ENCODE data around the gene KCNJ18.
"Not testable (repeated sequence)": the region's sequence is repeated elsewhere in the genome, so short reads cannot be mapped to it uniquely, and the experiment has no call there.

KCNJ18 gene

GRCh38 chr17:21674242-21674731 lies 18.0 kb upstream of the KCNJ18 start:
- Histone ChIP-seq H3K4me3 (ENCODE audit: low read length) (no peak overlapping the region), H3K79me2 (ENCODE audit: control insufficient read depth, low read length) (no peaks in the 10 kb centered on the region), H3K9me2 (replicated peaks; ENCODE audit: control insufficient read depth, low read length) (no peaks in the 10 kb centered on the region), H4K20me1 (ENCODE audit: control insufficient read depth, insufficient read depth, low read depth, low read length) (no peaks in the 10 kb centered on the region), H3F3A (ENCODE audit: control insufficient read depth, insufficient read depth) (no peaks in the 10 kb centered on the region), H3K4me2 (ENCODE audit: low read length) (no peak overlapping the region), H3K36me3 (ENCODE audit: control insufficient read depth, low read length) (no peaks in the 10 kb centered on the region), H3K4me1 (ENCODE audit: control insufficient read depth, low read length) (no peaks in the 10 kb centered on the region), H3K27ac (ENCODE audit: low read depth, low read length) (no peak overlapping the region), H3K9me3 (ENCODE audit: control insufficient read depth, insufficient read depth, low read length) (peaks cover 11% of the 10 kb centered on the region; the same call in 1 of the 2 replicates), H3K27me3 (ENCODE audit: control insufficient read depth, low read length) (no peaks in the 10 kb centered on the region)
- TF ChIP-seq EZH2phosphoT487 (IDR thresholded peaks at IDR 0.05; ENCODE audit: borderline replicate concordance, low read length): no peak
- no peak for TF ChIP-seq CTCF (IDR thresholded peaks at IDR 0.05; ENCODE audit: low read depth, low read length, poor library complexity, severe bottlenecking)

GRCh38 chr17:21674891-21675738 lies 17.2 kb upstream of the KCNJ18 start:
- peaks cover 11% of the 10 kb centered on the region; the same call in 1 of the 2 replicates for H3K9me3 ChIP-seq (ENCODE audit: control insufficient read depth, insufficient read depth, low read length)
- H3K4me3 ChIP-seq (ENCODE audit: low read length); H3K36me3 ChIP-seq (ENCODE audit: control insufficient read depth, low read length); H3K9me2 ChIP-seq (replicated peaks; ENCODE audit: control insufficient read depth, low read length); H4K20me1 ChIP-seq (ENCODE audit: control insufficient read depth, insufficient read depth, low read depth, low read length); H3K27ac ChIP-seq (ENCODE audit: low read depth, low read length); H3K79me2 ChIP-seq (ENCODE audit: control insufficient read depth, low read length); H3F3A ChIP-seq (ENCODE audit: control insufficient read depth, insufficient read depth); H3K4me2 ChIP-seq (ENCODE audit: low read length); H3K27me3 ChIP-seq (ENCODE audit: control insufficient read depth, low read length); H3K4me1 ChIP-seq (ENCODE audit: control insufficient read depth, low read length): not testable (repeated sequence)

- not testable (repeated sequence) for H3K4me3 ChIP-seq (ENCODE audit: low read length); H3K27me3 ChIP-seq (ENCODE audit: control insufficient read depth, low read length); H4K20me1 ChIP-seq (ENCODE audit: control insufficient read depth, insufficient read depth, low read depth, low read length); H3K27ac ChIP-seq (ENCODE audit: low read depth, low read length); H3K36me3 ChIP-seq (ENCODE audit: control insufficient read depth, low read length); H3K9me2 ChIP-seq (replicated peaks; ENCODE audit: control insufficient read depth, low read length); H3K4me1 ChIP-seq (ENCODE audit: control insufficient read depth, low read length); H3K79me2 ChIP-seq (ENCODE audit: control insufficient read depth, low read length); H3F3A ChIP-seq (ENCODE audit: control insufficient read depth, insufficient read depth); H3K4me2 ChIP-seq (ENCODE audit: low read length)
- H3K9me3 ChIP-seq (ENCODE audit: control insufficient read depth, insufficient read depth, low read length): peaks cover 11% of the 10 kb centered on the region; the same call in 1 of the 2 replicates
These were observed 16.6 kb upstream of the KCNJ18 start for GRCh38 chr17:21675739-21676130.

GRCh38 chr17:21676281-21677111 lies 15.8 kb upstream of the KCNJ18 start:
- H3K9me3 ChIP-seq (ENCODE audit: control insufficient read depth, insufficient read depth, low read length): peaks cover 11% of the 10 kb centered on the region; the same call in 1 of the 2 replicates

More at GRCh38 chr17:21676281-21677111, 15.8 kb upstream of the KCNJ18 start:
- Histone ChIP-seq H3K79me2 (ENCODE audit: control insufficient read depth, low read length) (no peaks in the 10 kb centered on the region), H3K27ac (ENCODE audit: low read depth, low read length) (no peak overlapping the region), H3K4me1 (ENCODE audit: control insufficient read depth, low read length) (no peaks in the 10 kb centered on the region), H3K9me2 (replicated peaks; ENCODE audit: control insufficient read depth, low read length) (no peaks in the 10 kb centered on the region), H3K4me3 (ENCODE audit: low read length) (no peak overlapping the region), H3K27me3 (ENCODE audit: control insufficient read depth, low read length) (no peaks in the 10 kb centered on the region), H3F3A (ENCODE audit: control insufficient read depth, insufficient read depth) (no peaks in the 10 kb centered on the region), H4K20me1 (ENCODE audit: control insufficient read depth, insufficient read depth, low read depth, low read length) (no peaks in the 10 kb centered on the region), H3K36me3 (ENCODE audit: control insufficient read depth, low read length) (no peaks in the 10 kb centered on the region), H3K4me2 (ENCODE audit: low read length) (no peak overlapping the region)
- TF ChIP-seq EZH2phosphoT487 (IDR thresholded peaks at IDR 0.05; ENCODE audit: borderline replicate concordance, low read length) (no peak), CTCF (IDR thresholded peaks at IDR 0.05; ENCODE audit: low read depth, low read length, poor library complexity, severe bottlenecking) (no peak)

Measured in DOHH2 (cell line).